Measurements from ENCODE around the gene CAPN5.

The CAPN5 gene

GRCh38 chr11:77085652-77086051 is 18.9 kb downstream of the CAPN5 start:
- H3K4me3 ChIP-seq = no peak overlapping the region
- peak overlapping the region; percentile 28 to 67 (median 49); a peak in 17 of 22 replicates for H3K4me2 ChIP-seq
- no peaks in the 10 kb centered on the region for H3K27me3 ChIP-seq
- no peaks in the 10 kb centered on the region for H3K36me3 ChIP-seq
- no peak overlapping the region for H3K27ac ChIP-seq
- peaks cover 57 to 71% (median 68%) of the 10 kb centered on the region in 10 experiments for H3K4me1 ChIP-seq
- no peak for TF ChIP-seq Cebpa-rat (IDR thresholded peaks at IDR 0.05)
- H4K20me1 ChIP-seq = peaks cover 0 to 21% (median 0%) of the 10 kb centered on the region in 11 experiments; a peak in 5 of 22 replicates
- H3K9ac ChIP-seq = 0 out of 22 replicates have a peak overlapping the region, but pooled peaks of 1 of the 11 experiments have one; percentile 66
- H3K9me3 ChIP-seq (replicated peaks in 1 of 11) = no peaks in the 10 kb centered on the region

GRCh38 chr11:77086521-77087472 is 20.0 kb downstream of the CAPN5 start:
- Histone ChIP-seq H3K27me3 (no peaks in the 10 kb centered on the region), H3K4me3 (no peak overlapping the region), H4K20me1 (peaks cover 0 to 26% (median 4%) of the 10 kb centered on the region in 11 experiments; a peak in 6 of 22 replicates), H3K9me3 (replicated peaks in 1 of 11) (no peaks in the 10 kb centered on the region), H3K4me1 (peaks cover 46 to 71% (median 68%) of the 10 kb centered on the region in 10 experiments), H3K9ac (peak overlapping the region in 7 of 11 experiments; percentile 11 to 66 (median 23); a peak in 5 of 22 replicates), H3K36me3 (no peaks in the 10 kb centered on the region), H3K27ac (peak overlapping the region in 4 of 11 experiments; percentile 9 to 35 (median 24); a peak in 3 of 22 replicates), H3K4me2 (peak overlapping the region; percentile 28 to 67 (median 49))
- TF ChIP-seq Cebpa-rat (IDR thresholded peaks at IDR 0.05) = no peak

- Histone ChIP-seq H3K4me1 (peaks cover 36 to 69% (median 62%) of the 10 kb centered on the region in 10 experiments), H3K9me3 (replicated peaks in 1 of 11) (no peaks in the 10 kb centered on the region), H3K4me3 (no peak overlapping the region), H3K27ac (no peak overlapping the region), H3K9ac (no peak overlapping the region), H3K27me3 (no peaks in the 10 kb centered on the region), H3K36me3 (no peaks in the 10 kb centered on the region), H4K20me1 (peaks cover 0 to 36% (median 4%) of the 10 kb centered on the region in 11 experiments; a peak in 6 of 22 replicates), H3K4me2 (no peak overlapping the region)
- TF ChIP-seq Cebpa-rat (IDR thresholded peaks at IDR 0.05) = no peak
Observed at GRCh38 chr11:77087723-77088225, 21.0 kb downstream of the CAPN5 start.

- no peak for TF ChIP-seq Cebpa-rat (IDR thresholded peaks at IDR 0.05)
- H3K4me2 ChIP-seq = no peak overlapping the region
Observed at GRCh38 chr11:77088236-77089003, 21.6 kb downstream of the CAPN5 start.

GRCh38 chr11:77089004-77089545 is 22.3 kb downstream of the CAPN5 start:
- Histone ChIP-seq H4K20me1 (peaks cover 0 to 39% (median 4%) of the 10 kb centered on the region in 11 experiments; a peak in 6 of 22 replicates), H3K4me1 (peaks cover 23 to 56% (median 49%) of the 10 kb centered on the region in 10 experiments), H3K36me3 (peaks cover 0 to 5% (median 0%) of the 10 kb centered on the region in 11 experiments; a peak in 2 of 22 replicates), H3K27ac (no peak overlapping the region), H3K4me3 (no peak overlapping the region), H3K27me3 (no peaks in the 10 kb centered on the region), H3K4me2 (no peak overlapping the region), H3K9me3 (replicated peaks in 1 of 11) (no peaks in the 10 kb centered on the region), H3K9ac (no peak overlapping the region)
- TF ChIP-seq Cebpa-rat (IDR thresholded peaks at IDR 0.05) = no peak

More at GRCh38 chr11:77088236-77089003, 21.6 kb downstream of the CAPN5 start:
- H4K20me1 ChIP-seq = peaks cover 0 to 39% (median 4%) of the 10 kb centered on the region in 11 experiments; a peak in 6 of 22 replicates
- peaks cover 29 to 62% (median 56%) of the 10 kb centered on the region in 10 experiments for H3K4me1 ChIP-seq
- no peaks in the 10 kb centered on the region for H3K36me3 ChIP-seq
- H3K9ac ChIP-seq = no peak overlapping the region
- no peak overlapping the region for H3K27ac ChIP-seq
- H3K4me3 ChIP-seq = no peak overlapping the region
- no peaks in the 10 kb centered on the region for H3K9me3 ChIP-seq (replicated peaks in 1 of 11)
- H3K27me3 ChIP-seq = no peaks in the 10 kb centered on the region

GRCh38 chr11:77090046-77090372 is 23.2 kb downstream of the CAPN5 start:
- H3K4me2 ChIP-seq = peak overlapping the region in 2 of 11 experiments; percentile 48 to 68; a peak in 3 of 22 replicates
- H3K4me3 ChIP-seq = no peak overlapping the region
- no peak for TF ChIP-seq Cebpa-rat (IDR thresholded peaks at IDR 0.05)
- no peaks in the 10 kb centered on the region for H3K9me3 ChIP-seq (replicated peaks in 1 of 11)
- peaks cover 0 to 14% (median 0%) of the 10 kb centered on the region in 11 experiments; a peak in 3 of 22 replicates for H3K36me3 ChIP-seq
- peak overlapping the region in 1 of 11 experiments; percentile 4; a peak in 1 of 22 replicates for H3K9ac ChIP-seq
- H3K27ac ChIP-seq = no peak overlapping the region
- no peaks in the 10 kb centered on the region for H3K27me3 ChIP-seq
- H4K20me1 ChIP-seq = peaks cover 0 to 39% (median 4%) of the 10 kb centered on the region in 11 experiments; a peak in 6 of 22 replicates
- peaks cover 18 to 47% (median 40%) of the 10 kb centered on the region in 10 experiments for H3K4me1 ChIP-seq

- Histone ChIP-seq H3K4me2 (peak overlapping the region in 10 of 11 experiments; percentile 3 to 71 (median 56); a peak in 18 of 22 replicates), H3K9ac (peak overlapping the region in 1 of 11 experiments; percentile 4; a peak in 1 of 22 replicates), H3K27ac (no peak overlapping the region), H3K36me3 (peaks cover 0 to 15% (median 0%) of the 10 kb centered on the region in 11 experiments; a peak in 3 of 22 replicates), H4K20me1 (peaks cover 0 to 44% (median 4%) of the 10 kb centered on the region in 11 experiments; a peak in 6 of 22 replicates), H3K4me3 (no peak overlapping the region), H3K27me3 (no peaks in the 10 kb centered on the region), H3K9me3 (replicated peaks in 1 of 11) (no peaks in the 10 kb centered on the region), H3K4me1 (peaks cover 18 to 44% (median 37%) of the 10 kb centered on the region in 10 experiments)
- TF ChIP-seq Cebpa-rat (IDR thresholded peaks at IDR 0.05) = no peak
Observed at GRCh38 chr11:77090373-77091111, 23.8 kb downstream of the CAPN5 start.
